ENCODE data around the gene PRR5. TPM values are rescaled to one million over a fixed set of nuclear protein-coding genes. Genes with fewer than 3 reads are reported as not detected.

Gene PRR5
- total RNA-seq, 1 donor = 10.8 TPM

GRCh38 chr22:44680058-44680457 is 21.9 kb upstream of the PRR5 start:
- H3K4me3 ChIP-seq (ENCODE audit: low read length) = no peak overlapping the region
- H3K4me1 ChIP-seq (ENCODE audit: insufficient read depth, low read length) = peaks cover 50% of the 10 kb centered on the region
- no peaks in the 10 kb centered on the region for H3K9me3 ChIP-seq (ENCODE audit: low read depth, low read length)
- H3K27me3 ChIP-seq (ENCODE audit: insufficient read depth, low read length) = peaks cover 7% of the 10 kb centered on the region

GRCh38 chr22:44680481-44680894 is 21.5 kb upstream of the PRR5 start:
- H3K4me1 ChIP-seq (ENCODE audit: insufficient read depth, low read length) = peaks cover 54% of the 10 kb centered on the region
- no peaks in the 10 kb centered on the region for H3K9me3 ChIP-seq (ENCODE audit: low read depth, low read length)
- H3K27me3 ChIP-seq (ENCODE audit: insufficient read depth, low read length) = peaks cover 7% of the 10 kb centered on the region
- no peak overlapping the region for H3K4me3 ChIP-seq (ENCODE audit: low read length)

- Histone ChIP-seq H3K27me3 (ENCODE audit: insufficient read depth, low read length) (no peaks in the 10 kb centered on the region), H3K4me1 (ENCODE audit: insufficient read depth, low read length) (peaks cover 45% of the 10 kb centered on the region), H3K9me3 (ENCODE audit: low read depth, low read length) (no peaks in the 10 kb centered on the region)
Observed at GRCh38 chr22:44682556-44683168, 19.3 kb upstream of the PRR5 start.

GRCh38 chr22:44683237-44683636 is 18.8 kb upstream of the PRR5 start:
- Histone ChIP-seq H3K27me3 (ENCODE audit: insufficient read depth, low read length) (no peaks in the 10 kb centered on the region), H3K9me3 (ENCODE audit: low read depth, low read length) (no peaks in the 10 kb centered on the region), H3K4me3 (ENCODE audit: low read length) (no peak overlapping the region), H3K4me1 (ENCODE audit: insufficient read depth, low read length) (peaks cover 42% of the 10 kb centered on the region)

More at GRCh38 chr22:44682556-44683168, 19.3 kb upstream of the PRR5 start:
- H3K4me3 ChIP-seq (ENCODE audit: low read length) = no peak overlapping the region

GRCh38 chr22:44683881-44684280 is 18.1 kb upstream of the PRR5 start:
- Histone ChIP-seq H3K4me1 (ENCODE audit: insufficient read depth, low read length) (peaks cover 42% of the 10 kb centered on the region), H3K4me3 (ENCODE audit: low read length) (no peak overlapping the region), H3K9me3 (ENCODE audit: low read depth, low read length) (no peaks in the 10 kb centered on the region), H3K27me3 (ENCODE audit: insufficient read depth, low read length) (no peaks in the 10 kb centered on the region)

GRCh38 chr22:44684506-44685383 is 17.3 kb upstream of the PRR5 start:
- Histone ChIP-seq H3K4me3 (ENCODE audit: low read length) (no peak overlapping the region), H3K27me3 (ENCODE audit: insufficient read depth, low read length) (no peaks in the 10 kb centered on the region), H3K4me1 (ENCODE audit: insufficient read depth, low read length) (peaks cover 42% of the 10 kb centered on the region), H3K9me3 (ENCODE audit: low read depth, low read length) (no peaks in the 10 kb centered on the region)

- Histone ChIP-seq H3K27me3 (ENCODE audit: insufficient read depth, low read length) (no peaks in the 10 kb centered on the region), H3K4me3 (ENCODE audit: low read length) (no peak overlapping the region), H3K9me3 (ENCODE audit: low read depth, low read length) (no peaks in the 10 kb centered on the region), H3K4me1 (ENCODE audit: insufficient read depth, low read length) (peaks cover 42% of the 10 kb centered on the region)
Observed at GRCh38 chr22:44685384-44686056, 16.5 kb upstream of the PRR5 start.

GRCh38 chr22:44686873-44687600 is 15.0 kb upstream of the PRR5 start:
- H3K9me3 ChIP-seq (ENCODE audit: low read depth, low read length) = no peaks in the 10 kb centered on the region
- no peak overlapping the region for H3K4me3 ChIP-seq (ENCODE audit: low read length)
- no peaks in the 10 kb centered on the region for H3K27me3 ChIP-seq (ENCODE audit: insufficient read depth, low read length)
- peaks cover 29% of the 10 kb centered on the region for H3K4me1 ChIP-seq (ENCODE audit: insufficient read depth, low read length)

GRCh38 chr22:44689173-44689572 is 12.8 kb upstream of the PRR5 start:
- Histone ChIP-seq H3K4me3 (ENCODE audit: low read length) (no peak overlapping the region), H3K27me3 (ENCODE audit: insufficient read depth, low read length) (no peaks in the 10 kb centered on the region), H3K9me3 (ENCODE audit: low read depth, low read length) (no peaks in the 10 kb centered on the region), H3K4me1 (ENCODE audit: insufficient read depth, low read length) (peaks cover 18% of the 10 kb centered on the region)

GRCh38 chr22:44689915-44690524 is 12.0 kb upstream of the PRR5 start:
- Histone ChIP-seq H3K4me1 (ENCODE audit: insufficient read depth, low read length) (peaks cover 10% of the 10 kb centered on the region), H3K27me3 (ENCODE audit: insufficient read depth, low read length) (no peaks in the 10 kb centered on the region), H3K4me3 (ENCODE audit: low read length) (no peak overlapping the region), H3K9me3 (ENCODE audit: low read depth, low read length) (no peaks in the 10 kb centered on the region)

GRCh38 chr22:44691796-44692661 is 10.0 kb upstream of the PRR5 start:
- no peak overlapping the region for H3K4me3 ChIP-seq (ENCODE audit: low read length)
- H3K9me3 ChIP-seq (ENCODE audit: low read depth, low read length) = no peaks in the 10 kb centered on the region
- H3K27me3 ChIP-seq (ENCODE audit: insufficient read depth, low read length) = no peaks in the 10 kb centered on the region
- H3K4me1 ChIP-seq (ENCODE audit: insufficient read depth, low read length) = no peaks in the 10 kb centered on the region

GRCh38 chr22:44692662-44693007 is 9.4 kb upstream of the PRR5 start:
- no peaks in the 10 kb centered on the region for H3K9me3 ChIP-seq (ENCODE audit: low read depth, low read length)
- no peaks in the 10 kb centered on the region for H3K27me3 ChIP-seq (ENCODE audit: insufficient read depth, low read length)
- no peak overlapping the region for H3K4me3 ChIP-seq (ENCODE audit: low read length)
- peaks cover 4% of the 10 kb centered on the region for H3K4me1 ChIP-seq (ENCODE audit: insufficient read depth, low read length)

GRCh38 chr22:44693145-44693544 is 8.9 kb upstream of the PRR5 start:
- Histone ChIP-seq H3K4me1 (ENCODE audit: insufficient read depth, low read length) (peaks cover 6% of the 10 kb centered on the region), H3K4me3 (ENCODE audit: low read length) (no peak overlapping the region), H3K9me3 (ENCODE audit: low read depth, low read length) (no peaks in the 10 kb centered on the region), H3K27me3 (ENCODE audit: insufficient read depth, low read length) (no peaks in the 10 kb centered on the region)

GRCh38 chr22:44693756-44694155 is 8.2 kb upstream of the PRR5 start:
- H3K4me3 ChIP-seq (ENCODE audit: low read length) = no peak overlapping the region
- peaks cover 6% of the 10 kb centered on the region for H3K4me1 ChIP-seq (ENCODE audit: insufficient read depth, low read length)
- H3K9me3 ChIP-seq (ENCODE audit: low read depth, low read length) = no peaks in the 10 kb centered on the region
- no peaks in the 10 kb centered on the region for H3K27me3 ChIP-seq (ENCODE audit: insufficient read depth, low read length)

Measured in mononuclear cell (primary cell).